ENCODE results near the gene GJA3.

DNA sequence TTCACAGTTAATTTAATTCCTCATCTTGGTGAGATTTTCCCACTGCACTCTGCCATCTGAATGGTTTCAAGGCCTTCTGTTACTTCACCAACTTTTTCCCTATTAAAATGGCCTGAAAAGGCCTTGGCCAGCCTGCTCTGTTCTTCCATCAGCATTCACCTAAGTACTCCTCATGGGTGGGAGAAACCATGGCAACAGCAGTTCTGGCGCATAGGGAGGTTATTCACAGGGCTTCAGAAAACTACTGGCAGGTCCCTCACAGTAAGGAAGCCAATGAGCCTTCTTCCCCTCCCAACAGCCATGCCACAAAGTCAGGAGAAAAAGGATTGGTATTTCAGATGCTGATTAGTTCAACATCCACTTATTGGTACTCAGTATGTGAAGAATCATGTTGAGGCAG lies 49.1 kb upstream of the GJA3 start:
- TF ChIP-seq, protein P1, sequence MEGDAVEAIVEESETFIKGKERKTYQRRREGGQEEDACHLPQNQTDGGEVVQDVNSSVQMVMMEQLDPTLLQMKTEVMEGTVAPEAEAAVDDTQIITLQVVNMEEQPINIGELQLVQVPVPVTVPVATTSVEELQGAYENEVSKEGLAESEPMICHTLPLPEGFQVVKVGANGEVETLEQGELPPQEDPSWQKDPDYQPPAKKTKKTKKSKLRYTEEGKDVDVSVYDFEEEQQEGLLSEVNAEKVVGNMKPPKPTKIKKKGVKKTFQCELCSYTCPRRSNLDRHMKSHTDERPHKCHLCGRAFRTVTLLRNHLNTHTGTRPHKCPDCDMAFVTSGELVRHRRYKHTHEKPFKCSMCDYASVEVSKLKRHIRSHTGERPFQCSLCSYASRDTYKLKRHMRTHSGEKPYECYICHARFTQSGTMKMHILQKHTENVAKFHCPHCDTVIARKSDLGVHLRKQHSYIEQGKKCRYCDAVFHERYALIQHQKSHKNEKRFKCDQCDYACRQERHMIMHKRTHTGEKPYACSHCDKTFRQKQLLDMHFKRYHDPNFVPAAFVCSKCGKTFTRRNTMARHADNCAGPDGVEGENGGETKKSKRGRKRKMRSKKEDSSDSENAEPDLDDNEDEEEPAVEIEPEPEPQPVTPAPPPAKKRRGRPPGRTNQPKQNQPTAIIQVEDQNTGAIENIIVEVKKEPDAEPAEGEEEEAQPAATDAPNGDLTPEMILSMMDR (IDR thresholded peaks at IDR 0.05; ENCODE audit: insufficient read depth, low read depth, low read length): no peak
- no peak for TF ChIP-seq EZH2 (IDR thresholded peaks at IDR 0.05; ENCODE audit: insufficient read depth, low read length)

Measured in astrocyte (in vitro differentiated cells and primary cell).